Left colon (tissue), 2 donors: ENCODE measurements around the gene EFNA3. TPM values are rescaled to one million over a fixed set of nuclear protein-coding genes. Genes with fewer than 3 reads are reported as not detected.
A peak's percentile ranks its signal among the peaks of the same experiment; 100 is the strongest.

ENCODE experiments used
- ATAC-seq: fragments of 200-7000 bp; cut with Tn5 transposase; one replicate; pipeline ENCODE4 v1.9.1; 2020; ENCODE audit warnings: mild to moderate bottlenecking, moderate library complexity
- DNase-seq, 2 donors: peaks; one replicate each; pipeline ENCODE4 v3.0.0-alpha.2; 2020
- intact Hi-C, 2 donors: fragments of 100-400 bp; cut with DNase I in 1 of 2; cut with micrococcal nuclease in 1 of 2; formaldehyde crosslinking; loops; one replicate each; pipeline versions ENCODE4 v1.11.2 to v1.14.0; 2022; cut with DNase I, micrococcal nuclease
- total RNA-seq, 2 donors: library from RNA; stranded (reverse); fragmentation: NEBNext Ultra II Directional; extraction: Animal tissue kit (Norgen Biotek cat#: 25700); gene quantifications; one replicate each; pipeline ENCODE4 v1.2.1, GENCODE V29; 2021
- donor health status: DM: no; HTN: no; CAD: no.
- donor health status: DM: yes; HTN: yes; CAD: no.

Gene EFNA3
- total RNA-seq, 2 donors from 2014 or later: 7.7 to 23.1 TPM

- intact Hi-C loops: no loop called here
- DNase-seq (peak; percentile 92), ATAC-seq (peak; percentile 83)
These were observed 15.0 kb upstream of the EFNA3 start, which contains the start of gene EFNA4 for GRCh38 chr1:155063550-155064110. EFNA4 (plus strand) TSS chr1:155063740; CDS start chr1:155063824, 84 bp downstream.

- DNase-seq (peak in 1 of 2 donors; percentile 56), ATAC-seq (peak; percentile 18)
- intact Hi-C loops: no loop called here
These were observed 14.4 kb upstream of the EFNA3 start for GRCh38 chr1:155064111-155064831.

GRCh38 chr1:155064832-155065429, 13.7 kb upstream of the EFNA3 start:
- DNase-seq (no peak), ATAC-seq (no peak)
- intact Hi-C loops: no loop called here

GRCh38 chr1:155066777-155067176, 11.9 kb upstream of the EFNA3 start:
- intact Hi-C loops: no loop called here
- DNase-seq: no peak
- no peak for ATAC-seq

GRCh38 chr1:155068599-155068998, 10.0 kb upstream of the EFNA3 start:
- DNase-seq: no peak
- ATAC-seq: no peak
- intact Hi-C loops: no loop called here

- intact Hi-C loops: no loop called here
- ATAC-seq (peak; percentile 34), DNase-seq (no peak)
These were observed 9.0 kb upstream of the EFNA3 start for GRCh38 chr1:155069551-155070157.

GRCh38 chr1:155070158-155070621, 8.4 kb upstream of the EFNA3 start:
- ATAC-seq (peak; percentile 13), DNase-seq (no peak)

GRCh38 chr1:155070721-155071569, 7.7 kb upstream of the EFNA3 start:
- DNase-seq (peak; percentile 88 to 89), ATAC-seq (peak; percentile 88)
- intact Hi-C loops: no loop called here

More at GRCh38 chr1:155070158-155070621, 8.4 kb upstream of the EFNA3 start:
- intact Hi-C loops: no loop called here

GRCh38 chr1:155071701-155072100, 6.9 kb upstream of the EFNA3 start:
- DNase-seq: no peak
- intact Hi-C loops: no loop called here
- no peak for ATAC-seq

GRCh38 chr1:155072531-155073289, 5.9 kb upstream of the EFNA3 start:
- intact Hi-C loops: no loop called here
- DNase-seq (no peak), ATAC-seq (no peak)

- intact Hi-C loops: no loop called here
- DNase-seq: no peak
- ATAC-seq: no peak
These were observed 5.0 kb upstream of the EFNA3 start for GRCh38 chr1:155073377-155074242.

- ATAC-seq: no peak
- intact Hi-C loops: no loop called here
- no peak for DNase-seq
These were observed 3.1 kb upstream of the EFNA3 start for GRCh38 chr1:155075535-155075934.

GRCh38 chr1:155076371-155076770, 2.3 kb upstream of the EFNA3 start:
- ATAC-seq: no peak
- intact Hi-C loops: no loop called here
- DNase-seq: no peak

- intact Hi-C loops: no loop called here
These were observed 1.3 kb upstream of the EFNA3 start for GRCh38 chr1:155077346-155077745.

GRCh38 chr1:155077758-155078445, 735 bp upstream of the EFNA3 start:
- DNase-seq: no peak
- intact Hi-C loops: no loop called here
- no peak for ATAC-seq

More at GRCh38 chr1:155077346-155077745, 1.3 kb upstream of the EFNA3 start:
- ATAC-seq (no peak), DNase-seq (no peak)

GRCh38 chr1:155079210-155079486, 511 bp downstream of the EFNA3 start:
- ATAC-seq (no peak), DNase-seq (no peak)
- intact Hi-C loops: no loop called here
